Measurements from ENCODE around the gene CHRM4. TPM values are rescaled to one million over a fixed set of nuclear protein-coding genes. Genes with fewer than 3 reads are reported as not detected.

CHRM4 gene
- polyA plus RNA-seq, 1 experiment: not detected

GRCh38 chr11:46407635-46408034 is 16.1 kb upstream of the CHRM4 start:
- CTCF ChIA-PET: no interaction called here
- H3K27me3 ChIP-seq (ENCODE audit: control insufficient read depth, insufficient read depth, low read length): no peaks in the 10 kb centered on the region
- no peak overlapping the region for H3K27ac ChIP-seq (ENCODE audit: low read depth, low read length)
- no peaks in the 10 kb centered on the region for H3K9me3 ChIP-seq (ENCODE audit: control insufficient read depth, insufficient read depth, low read length)
- POLR2A ChIA-PET: no interaction called here
- no peak for DNase-seq (ENCODE audit: low read depth, low spot score)
- no peak for TF ChIP-seq CTCF (IDR thresholded peaks at IDR 0.05; ENCODE audit: low read depth, low read length)
- no peak overlapping the region for H3K4me3 ChIP-seq (ENCODE audit: low read depth, low read length)

- no peaks in the 10 kb centered on the region for H3K9me3 ChIP-seq (ENCODE audit: control insufficient read depth, insufficient read depth, low read length)
- no peak overlapping the region for H3K27ac ChIP-seq (ENCODE audit: low read depth, low read length)
- H3K27me3 ChIP-seq (ENCODE audit: control insufficient read depth, insufficient read depth, low read length): no peaks in the 10 kb centered on the region
- ChIA-PET POLR2A (interaction anchor here (0.5 to 1.0 kb wide), 2 partner anchors 9 to 116 kb away, joined by 3 read pairs; no protein-coding TSS in a partner anchor), CTCF (interaction anchor here (1.3 to 4.7 kb wide), 2 partner anchors 15 to 125 kb away, joined by 6 to 19 read pairs; no protein-coding TSS in a partner anchor)
- no peak for TF ChIP-seq CTCF (IDR thresholded peaks at IDR 0.05; ENCODE audit: low read depth, low read length)
- no peak for DNase-seq (ENCODE audit: low read depth, low spot score)
- no peak overlapping the region for H3K4me3 ChIP-seq (ENCODE audit: low read depth, low read length)
These were observed 13.0 kb upstream of the CHRM4 start for GRCh38 chr11:46404476-46405017.

- ChIA-PET CTCF (interaction anchor here (1.3 to 4.7 kb wide), 3 partner anchors 11 to 86 kb away, joined by 3 to 19 read pairs (median 4); no protein-coding TSS in a partner anchor), POLR2A (interaction anchor here (1.7 kb wide), 1 partner anchor 14 kb away, joined by 4 read pairs; no protein-coding TSS in a partner anchor)
- no peak for TF ChIP-seq CTCF (IDR thresholded peaks at IDR 0.05; ENCODE audit: low read depth, low read length)
- H3K27ac ChIP-seq (ENCODE audit: low read depth, low read length): no peak overlapping the region
- H3K4me3 ChIP-seq (ENCODE audit: low read depth, low read length): no peak overlapping the region
- no peaks in the 10 kb centered on the region for H3K9me3 ChIP-seq (ENCODE audit: control insufficient read depth, insufficient read depth, low read length)
- DNase-seq (ENCODE audit: low read depth, low spot score): no peak
- no peaks in the 10 kb centered on the region for H3K27me3 ChIP-seq (ENCODE audit: control insufficient read depth, insufficient read depth, low read length)
These were observed 11.7 kb upstream of the CHRM4 start for GRCh38 chr11:46402957-46403902.

GRCh38 chr11:46397526-46397925 is 6.0 kb upstream of the CHRM4 start:
- Histone ChIP-seq H3K9me3 (ENCODE audit: control insufficient read depth, insufficient read depth, low read length) (peaks cover 4% of the 10 kb centered on the region; the same call in 1 of the 2 replicates), H3K4me3 (ENCODE audit: low read depth, low read length) (no peak overlapping the region), H3K27ac (ENCODE audit: low read depth, low read length) (no peak overlapping the region), H3K27me3 (ENCODE audit: control insufficient read depth, insufficient read depth, low read length) (no peaks in the 10 kb centered on the region)
- POLR2A ChIA-PET: no interaction called here
- no peak for TF ChIP-seq CTCF (IDR thresholded peaks at IDR 0.05; ENCODE audit: low read depth, low read length)
- CTCF ChIA-PET: interaction anchor here (1.2 kb wide), 1 partner anchor 131 kb away, joined by 4 read pairs; no protein-coding TSS in a partner anchor
- no peak for DNase-seq (ENCODE audit: low read depth, low spot score)

- H3K27me3 ChIP-seq (ENCODE audit: control insufficient read depth, insufficient read depth, low read length): peaks cover 24% of the 10 kb centered on the region
- peaks cover 4% of the 10 kb centered on the region; the same call in 1 of the 2 replicates for H3K9me3 ChIP-seq (ENCODE audit: control insufficient read depth, insufficient read depth, low read length)
- no peak overlapping the region for H3K4me3 ChIP-seq (ENCODE audit: low read depth, low read length)
- ChIA-PET CTCF (no interaction called here), POLR2A (no interaction called here)
- TF ChIP-seq CTCF (IDR thresholded peaks at IDR 0.05; ENCODE audit: low read depth, low read length): no peak
- H3K27ac ChIP-seq (ENCODE audit: low read depth, low read length): no peak overlapping the region
- no peak for DNase-seq (ENCODE audit: low read depth, low spot score)
These were observed 2.2 kb upstream of the CHRM4 start for GRCh38 chr11:46393759-46394158.
